Measurements from ENCODE around the gene ZNF439. TPM values are rescaled to one million over a fixed set of nuclear protein-coding genes. Genes with fewer than 3 reads are reported as not detected.

ZNF439 gene
- polyA plus RNA-seq (0.52 to 0.86 TPM (median 0.71 TPM) in 3 replicates), polyA minus RNA-seq (0.26 to 0.61 TPM in 2 of 3 replicates, not detected in the other)
- polyA plus RNA-seq (2011; ENCODE audit: low read depth), result 2.6 TPM
- 0.31 and 0.84 TPM in 2 replicates for polyA plus RNA-seq (2011; cell fraction: cytosol; rRNA removed)
- polyA plus RNA-seq (2011; cell fraction: nucleus; rRNA removed), result 1.9 and 2.6 TPM in 2 replicates
- polyA plus RNA-seq (2012; ENCODE audit: low replicate concordance), result 0.45 and 1.8 TPM in 2 replicates
- not detected for polyA minus RNA-seq (2011; cell fraction: cytosol; rRNA and poly(A)+ RNA removed)
- 0.63 and 1.7 TPM in 2 replicates for polyA minus RNA-seq (2011; cell fraction: nucleus; rRNA and poly(A)+ RNA removed)

DNA sequence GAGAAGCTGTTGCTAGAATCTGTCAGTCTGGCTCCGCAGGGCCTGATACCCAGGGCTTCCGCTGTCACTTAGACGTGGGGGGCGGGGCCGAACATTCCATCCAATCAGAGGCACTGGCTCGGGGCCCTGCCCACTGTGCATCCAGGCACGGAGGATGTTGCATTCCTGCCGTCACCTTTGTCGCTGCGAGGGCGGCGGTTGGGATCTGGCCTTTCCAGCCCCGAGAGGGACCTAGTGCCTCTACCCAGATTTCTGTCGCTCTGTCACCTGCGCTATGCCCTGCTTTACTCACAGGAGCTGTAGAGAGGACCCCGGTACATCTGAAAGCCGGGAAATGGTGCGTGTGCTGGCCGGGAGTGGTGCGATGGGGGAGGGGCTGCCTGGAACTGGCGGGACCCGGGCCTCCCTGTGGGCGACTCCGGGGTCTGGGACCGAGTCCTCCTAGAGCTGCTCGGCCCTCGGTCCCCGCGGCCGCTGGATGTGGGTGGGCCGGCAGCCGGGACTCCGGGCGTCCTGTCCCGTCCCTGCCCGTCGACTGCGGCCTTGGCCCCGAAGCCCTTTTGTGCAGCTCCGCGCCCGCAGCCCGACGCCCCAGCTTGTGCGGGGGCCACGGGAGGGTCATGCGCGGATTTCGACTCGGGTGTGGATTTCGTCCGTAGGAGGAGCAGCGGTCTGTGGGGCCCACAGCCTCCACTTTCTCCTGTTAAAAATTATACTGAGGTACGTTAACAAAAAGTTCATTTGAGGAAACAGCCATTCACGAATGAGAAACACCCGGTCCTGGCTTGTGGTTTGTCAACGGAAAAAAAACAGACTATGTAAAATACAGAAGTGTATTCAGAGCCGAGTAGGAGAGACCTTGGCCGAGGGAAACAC is at the start of gene ZNF439:
ZNF439 (plus strand) TSS at position 133 of the 876 bp plus-strand sequence; CDS start at position 275, 142 bp downstream.
- no peak for FAIRE-seq
- no peak for DNase-seq (ENCODE audit: low read depth, low spot score)
- dilution Hi-C loops (cut with MboI; ENCODE audit: extremely low pct_ligation_motif_present, low sequenced_read_pairs), result loop anchor here (5.0 kb wide), 1 partner anchor 33 kb away; no protein-coding TSS in a partner anchor
- Histone ChIP-seq H3K4me1 (ENCODE audit: control insufficient read depth, extremely low read depth, insufficient read depth, low read length) (no peaks in the 10 kb centered on the region), H4K20me1 (ENCODE audit: control insufficient read depth, extremely low read depth, insufficient read depth, low read length) (no peaks in the 10 kb centered on the region), H3K27me3 (ENCODE audit: control insufficient read depth, extremely low read depth, insufficient read depth, low read length) (peaks cover 10% of the 10 kb centered on the region), H3K9me3 (ENCODE audit: control insufficient read depth, low read depth, low read length) (peaks cover 3% of the 10 kb centered on the region), H3K9ac (ENCODE audit: control insufficient read depth, extremely low read depth, insufficient read depth, low read length) (no peak within 1 kb of the TSS), H3K9me1 (ENCODE audit: control insufficient read depth, extremely low read depth, insufficient read depth, low read length) (no peaks in the 10 kb centered on the region), H3K4me2 (ENCODE audit: control insufficient read depth, extremely low read depth, insufficient read depth, low read depth, low read length) (peak within 1 kb of the TSS; percentile 70), H3K36me3 (ENCODE audit: control insufficient read depth in 2 of 2, extremely low read depth in 1 of 2, insufficient read depth in 2 of 2, low read length in 2 of 2) (no peaks in the 10 kb centered on the region), H3K4me3 (ENCODE audit: control insufficient read depth in 2 of 3, extremely low read depth in 1 of 3, insufficient read depth in 2 of 3, low read depth in 1 of 3, low read length in 3 of 3) (peak within 1 kb of the TSS; percentile 35 to 56 (median 51)), H2AFZ (ENCODE audit: control insufficient read depth, low read length) (peak within 1 kb of the TSS; percentile 63), H3K79me2 (ENCODE audit: control insufficient read depth, insufficient read depth, low read length) (no peaks in the 10 kb centered on the region), H3K27ac (ENCODE audit: control insufficient read depth, insufficient read depth, low read length) (no peak within 1 kb of the TSS)
- no peak for TF ChIP-seq EZH2 (IDR thresholded peaks at IDR 0.05; ENCODE audit: low read length)
- TF ChIP-seq, protein P1, sequence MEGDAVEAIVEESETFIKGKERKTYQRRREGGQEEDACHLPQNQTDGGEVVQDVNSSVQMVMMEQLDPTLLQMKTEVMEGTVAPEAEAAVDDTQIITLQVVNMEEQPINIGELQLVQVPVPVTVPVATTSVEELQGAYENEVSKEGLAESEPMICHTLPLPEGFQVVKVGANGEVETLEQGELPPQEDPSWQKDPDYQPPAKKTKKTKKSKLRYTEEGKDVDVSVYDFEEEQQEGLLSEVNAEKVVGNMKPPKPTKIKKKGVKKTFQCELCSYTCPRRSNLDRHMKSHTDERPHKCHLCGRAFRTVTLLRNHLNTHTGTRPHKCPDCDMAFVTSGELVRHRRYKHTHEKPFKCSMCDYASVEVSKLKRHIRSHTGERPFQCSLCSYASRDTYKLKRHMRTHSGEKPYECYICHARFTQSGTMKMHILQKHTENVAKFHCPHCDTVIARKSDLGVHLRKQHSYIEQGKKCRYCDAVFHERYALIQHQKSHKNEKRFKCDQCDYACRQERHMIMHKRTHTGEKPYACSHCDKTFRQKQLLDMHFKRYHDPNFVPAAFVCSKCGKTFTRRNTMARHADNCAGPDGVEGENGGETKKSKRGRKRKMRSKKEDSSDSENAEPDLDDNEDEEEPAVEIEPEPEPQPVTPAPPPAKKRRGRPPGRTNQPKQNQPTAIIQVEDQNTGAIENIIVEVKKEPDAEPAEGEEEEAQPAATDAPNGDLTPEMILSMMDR (optimal IDR thresholded peaks at IDR 0.05 in 1 of 3, IDR thresholded peaks at IDR 0.05 in 1 of 3, conservative IDR thresholded peaks at IDR 0.05 in 1 of 3; ENCODE audit: extremely low read depth in 1 of 3, insufficient read depth in 2 of 3, low read length in 3 of 3), result no peak

GRCh38 chr19:11806354-11807098 is 42.0 kb upstream of the ZNF439 start:
- H3K27me3 ChIP-seq (ENCODE audit: control insufficient read depth, extremely low read depth, insufficient read depth, low read length), result no peaks in the 10 kb centered on the region
- no peak overlapping the region for H3K4me3 ChIP-seq (ENCODE audit: control insufficient read depth in 2 of 3, extremely low read depth in 1 of 3, insufficient read depth in 2 of 3, low read depth in 1 of 3, low read length in 3 of 3)
- no peak overlapping the region for H3K4me2 ChIP-seq (ENCODE audit: control insufficient read depth, extremely low read depth, insufficient read depth, low read depth, low read length)
- TF ChIP-seq, protein P1 (optimal IDR thresholded peaks at IDR 0.05 in 1 of 3, IDR thresholded peaks at IDR 0.05 in 1 of 3, conservative IDR thresholded peaks at IDR 0.05 in 1 of 3; ENCODE audit: extremely low read depth in 1 of 3, insufficient read depth in 2 of 3, low read length in 3 of 3), result no peak
- TF ChIP-seq EZH2 (IDR thresholded peaks at IDR 0.05; ENCODE audit: low read length), result no peak
- no peaks in the 10 kb centered on the region for H4K20me1 ChIP-seq (ENCODE audit: control insufficient read depth, extremely low read depth, insufficient read depth, low read length)
- peaks cover 18% of the 10 kb centered on the region for H3K9me3 ChIP-seq (ENCODE audit: control insufficient read depth, low read depth, low read length)
- H3K79me2 ChIP-seq (ENCODE audit: control insufficient read depth, insufficient read depth, low read length), result no peaks in the 10 kb centered on the region
- DNase-seq (ENCODE audit: low read depth, low spot score) (no peak), FAIRE-seq (no peak)
- no peak overlapping the region for H3K27ac ChIP-seq (ENCODE audit: control insufficient read depth, insufficient read depth, low read length)
- no peaks in the 10 kb centered on the region for H3K36me3 ChIP-seq (ENCODE audit: control insufficient read depth in 2 of 2, extremely low read depth in 1 of 2, insufficient read depth in 2 of 2, low read length in 2 of 2)
- H3K9ac ChIP-seq (ENCODE audit: control insufficient read depth, extremely low read depth, insufficient read depth, low read length), result no peak overlapping the region
- dilution Hi-C loops (cut with MboI; ENCODE audit: extremely low pct_ligation_motif_present, low sequenced_read_pairs), result no loop called here
- no peaks in the 10 kb centered on the region for H3K9me1 ChIP-seq (ENCODE audit: control insufficient read depth, extremely low read depth, insufficient read depth, low read length)
- no peak overlapping the region for H2AFZ ChIP-seq (ENCODE audit: control insufficient read depth, low read length)
- no peaks in the 10 kb centered on the region for H3K4me1 ChIP-seq (ENCODE audit: control insufficient read depth, extremely low read depth, insufficient read depth, low read length)

Measured in keratinocyte (primary cell).